Liver (tissue), 9 donors: ENCODE measurements around the gene FGFBP1. TPM values are rescaled to one million over a fixed set of nuclear protein-coding genes. Genes with fewer than 3 reads are reported as not detected.

ENCODE experiments used
- DNase-seq: peaks from one replicate; pipeline ENCODE4 v3.0.0-alpha.2; 2017; ENCODE audit warnings: low spot score
- H3K27ac ChIP-seq, 2 donors: one replicate each; pipeline ENCODE4 v1.7.0; 2013; ENCODE audit warnings: inconsistent platforms in 2 of 2, low read length in 2 of 2, control low read depth in 1 of 2, low read depth in 1 of 2, mild to moderate bottlenecking in 1 of 2
- H3K27me3 ChIP-seq, 4 donors: one replicate each; pipeline versions ENCODE4 v1.6.1 to v1.7.0; 2013; ENCODE audit warnings: low read length in 3 of 4, inconsistent platforms in 1 of 4, mild to moderate bottlenecking in 1 of 4, moderate library complexity in 1 of 4; ENCODE audit not compliant: control insufficient read depth in 4 of 4, insufficient read depth in 4 of 4
- H3K36me3 ChIP-seq, 4 donors: one replicate each; pipeline versions ENCODE4 v1.6.1 to v1.7.0; 2013; ENCODE audit warnings: low read length in 3 of 4, mild to moderate bottlenecking in 3 of 4, low read depth in 1 of 4, moderate library complexity in 1 of 4; ENCODE audit not compliant: control insufficient read depth in 4 of 4, insufficient read depth in 3 of 4
- H3K4me1 ChIP-seq, 4 donors: one replicate each; pipeline versions ENCODE4 v1.6.1 to v1.7.0; 2013; ENCODE audit warnings: low read length in 3 of 4, mild to moderate bottlenecking in 3 of 4, moderate library complexity in 1 of 4; ENCODE audit not compliant: control insufficient read depth in 4 of 4, insufficient read depth in 4 of 4
- H3K4me3 ChIP-seq, 3 donors: one replicate each; pipeline versions ENCODE4 v1.6.1 to v1.7.0; 2013; ENCODE audit warnings: low read length in 3 of 3, control low read depth in 1 of 3, low read depth in 1 of 3, mild to moderate bottlenecking in 1 of 3
- H3K9ac ChIP-seq, 2 donors: one replicate each; pipeline ENCODE4 v1.7.0; 2013; ENCODE audit warnings: low read length in 2 of 2, mild to moderate bottlenecking in 2 of 2, moderate library complexity in 2 of 2, control low read depth in 1 of 2, low read depth in 1 of 2
- H3K9me3 ChIP-seq, 4 donors: one replicate each; pipeline versions ENCODE4 v1.6.1 to v1.7.0; 2013; ENCODE audit warnings: low read length in 3 of 4; ENCODE audit not compliant: control insufficient read depth in 4 of 4
- ATF3 ChIP-seq: IDR thresholded peaks from 2 replicates; pipeline ENCODE4 v1.6.1; 2016; ENCODE audit warnings: antibody characterized with exemption
- CTCF ChIP-seq: fragments of 150-350 bp; IDR thresholded peaks from 2 replicates; pipeline ENCODE4 v1.5.1; 2017; ENCODE audit warnings: improper control_type of control experiment, low read depth, low read length; ENCODE audit not compliant: missing input control
- EGR1 ChIP-seq, 2 donors: IDR thresholded peaks; 2 replicates each; pipeline ENCODE4 v1.6.1; 2016 to 2018; ENCODE audit warnings: antibody characterized with exemption in 2 of 2, low read depth in 2 of 2
- FOXA1 ChIP-seq: IDR thresholded peaks from 2 replicates; pipeline ENCODE4 v1.6.1; 2016; ENCODE audit warnings: antibody characterized with exemption
- FOXA2 ChIP-seq: IDR thresholded peaks from 2 replicates; pipeline ENCODE4 v1.6.1; 2016; ENCODE audit warnings: antibody characterized with exemption
- GABPA ChIP-seq, 2 donors: IDR thresholded peaks in 1 of 2; conservative IDR thresholded peaks in 1 of 2; 2 replicates each; pipeline ENCODE4 v1.6.1; 2016; ENCODE audit warnings: antibody characterized with exemption in 2 of 2, mild to moderate bottlenecking in 1 of 2, moderate library complexity in 1 of 2
- HNF4A ChIP-seq, 2 donors: conservative IDR thresholded peaks; 2 replicates each; pipeline ENCODE4 v1.6.1; 2016; ENCODE audit warnings: antibody characterized with exemption in 2 of 2, mild to moderate bottlenecking in 2 of 2
- HNF4G ChIP-seq: IDR thresholded peaks from 2 replicates; pipeline ENCODE4 v1.6.1; 2016; ENCODE audit warnings: antibody characterized with exemption
- JUND ChIP-seq, 2 donors: IDR thresholded peaks; 2 replicates each; pipeline ENCODE4 v1.6.1; 2016; ENCODE audit warnings: antibody characterized with exemption in 2 of 2
- MAX ChIP-seq: IDR thresholded peaks from 2 replicates; pipeline ENCODE4 v1.6.1; 2016; ENCODE audit warnings: antibody characterized with exemption
- NR2F2 ChIP-seq: IDR thresholded peaks from 2 replicates; pipeline ENCODE4 v1.6.1; 2016; ENCODE audit warnings: antibody characterized with exemption
- RAD21 ChIP-seq, 2 donors: IDR thresholded peaks; 2 replicates each; pipeline ENCODE4 v1.6.1; 2016; ENCODE audit warnings: antibody characterized with exemption in 2 of 2, mild to moderate bottlenecking in 2 of 2
- REST ChIP-seq: IDR thresholded peaks from 2 replicates; pipeline ENCODE4 v1.6.1; 2016; ENCODE audit warnings: antibody characterized with exemption, mild to moderate bottlenecking
- RXRA ChIP-seq, 2 donors: IDR thresholded peaks; 2 replicates each; pipeline ENCODE4 v1.6.1; 2017 to 2018; ENCODE audit warnings: antibody characterized with exemption in 2 of 2, mild to moderate bottlenecking in 1 of 2
- SP1 ChIP-seq: IDR thresholded peaks from 2 replicates; pipeline ENCODE4 v1.6.1; 2018; ENCODE audit warnings: antibody characterized with exemption, mild to moderate bottlenecking
- TAF1 ChIP-seq: conservative IDR thresholded peaks from 2 replicates; pipeline ENCODE4 v1.6.1; 2016; ENCODE audit warnings: antibody characterized with exemption, mild to moderate bottlenecking
- YY1 ChIP-seq: IDR thresholded peaks from 2 replicates; pipeline ENCODE4 v1.6.1; 2016; ENCODE audit warnings: antibody characterized with exemption, mild to moderate bottlenecking
- ZBTB33 ChIP-seq: IDR thresholded peaks from 2 replicates; pipeline ENCODE4 v1.6.1; 2016; ENCODE audit warnings: antibody characterized with exemption
- WGBS: extraction: QIAGEN DNeasy Blood & Tissue Kit; methylation state at CpG from one replicate; pipeline ENCODE4 v1.1.7; 2013; 5-methylcytosine and 5-hydroxymethylcytosine counted together
- polyA plus RNA-seq, 2 donors: library from polyadenylated mRNA; stranded (reverse) in 1 of 2; unstranded in 1 of 2; fragments of 200-250 nt in 1 of 2; fragments of >200 nt in 1 of 2; fragmentation: Nextera tagmentation in 1 of 2; extraction: Ambion mirVana in 1 of 2; gene quantifications; one replicate each; pipeline versions ENCODE4 v1.2.1 to v1.2.3, GENCODE V29; 2013 to 2015
- total RNA-seq, 2 donors: library from RNA; depleted of rRNA; stranded (reverse); fragments of >200 nt; gene quantifications; one replicate each; pipeline ENCODE4 v1.2.3, GENCODE V29; 2014
- donor health status: healthy.
- donor health status: healthy.
- donor health status: healthy.
- donor health status: healthy.
- donor health status: healthy.

The FGFBP1 gene
- total and polyA plus RNA-seq, 4 donors, result not detected

- Histone ChIP-seq H3K4me3 (no peak overlapping the region), H3K4me1 (peaks cover 0 to 2% (median 0%) of the 10 kb centered on the region in 4 donors), H3K9ac (no peak overlapping the region), H3K9me3 (no peaks in the 10 kb centered on the region), H3K27ac (no peak overlapping the region), H3K36me3 (no peaks in the 10 kb centered on the region), H3K27me3 (peaks cover 0 to 5% (median 0%) of the 10 kb centered on the region in 4 donors)
- TF ChIP-seq FOXA1 (no peak), RXRA (IDR thresholded peaks at IDR 0.05) (no peak), NR2F2 (no peak), MAX (no peak), HNF4G (no peak), ZBTB33 (no peak), SP1 (no peak), JUND (IDR thresholded peaks at IDR 0.05) (no peak), FOXA2 (no peak), EGR1 (IDR thresholded peaks at IDR 0.05; ENCODE audit: low read depth in 2 of 2) (no peak), TAF1 (no peak), CTCF (no peak), GABPA (IDR thresholded peaks at IDR 0.05 in 1 of 2, conservative IDR thresholded peaks at IDR 0.05 in 1 of 2) (no peak), HNF4A (conservative IDR thresholded peaks at IDR 0.05) (no peak), YY1 (no peak), REST (no peak), RAD21 (IDR thresholded peaks at IDR 0.05) (no peak), ATF3 (no peak)
- WGBS, result 81% methylated on average over 6 of the region's 6 CpGs
- no peak for DNase-seq
Measured at GRCh38 chr4:15910155-15910940, 28.2 kb downstream of the FGFBP1 start.
